ENCODE measurements around the gene HOXA13.
A peak's percentile ranks its signal among the peaks of the same experiment; 100 is the strongest.

HOXA13 gene

DNA sequence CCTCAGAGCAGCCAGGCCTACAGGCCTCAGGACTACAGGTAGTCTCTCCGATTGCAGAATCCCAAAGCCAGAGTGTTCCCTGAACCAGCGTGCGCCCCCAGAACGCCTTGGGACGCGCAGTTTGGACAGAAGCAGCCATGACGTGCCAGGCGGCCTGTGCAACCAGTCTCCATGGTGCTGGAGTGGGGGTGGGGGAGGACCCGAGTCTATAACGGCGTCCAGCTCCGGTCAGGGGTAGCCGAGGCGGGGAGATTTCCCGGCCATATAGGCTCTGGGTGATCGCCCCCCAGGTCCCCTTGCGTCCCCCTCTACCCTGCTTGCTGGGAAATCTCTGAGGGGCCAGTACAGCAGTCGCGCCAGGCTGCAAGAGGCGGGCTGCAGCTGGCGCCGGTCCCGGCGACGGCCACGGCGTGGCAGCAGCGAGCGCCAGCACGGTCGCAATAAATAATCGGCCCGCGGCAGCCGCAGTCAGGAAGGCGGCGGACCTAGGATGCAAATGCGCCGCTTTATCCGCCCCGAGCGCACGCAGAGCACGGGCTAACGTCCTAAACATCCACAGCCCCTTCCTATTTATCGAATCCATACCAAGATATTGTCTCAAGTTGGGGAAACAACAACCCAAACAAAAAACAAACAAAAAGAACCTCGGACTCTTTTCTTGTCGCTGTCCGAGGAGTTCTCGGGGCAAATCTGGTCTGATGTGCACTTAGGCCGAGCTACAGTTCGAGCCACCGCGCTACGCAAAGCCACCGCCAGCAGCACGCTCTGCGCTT, 49.1 kb downstream of the HOXA13 start:
- peak overlapping the region; percentile 84 for H3K4me3 ChIP-seq (ENCODE audit: low read length)
- TF ChIP-seq CTCF (conservative IDR thresholded peaks at IDR 0.05; ENCODE audit: low read length): peak; percentile 60
- peak; percentile 80 for DNase-seq (ENCODE audit: low read depth)

DNA sequence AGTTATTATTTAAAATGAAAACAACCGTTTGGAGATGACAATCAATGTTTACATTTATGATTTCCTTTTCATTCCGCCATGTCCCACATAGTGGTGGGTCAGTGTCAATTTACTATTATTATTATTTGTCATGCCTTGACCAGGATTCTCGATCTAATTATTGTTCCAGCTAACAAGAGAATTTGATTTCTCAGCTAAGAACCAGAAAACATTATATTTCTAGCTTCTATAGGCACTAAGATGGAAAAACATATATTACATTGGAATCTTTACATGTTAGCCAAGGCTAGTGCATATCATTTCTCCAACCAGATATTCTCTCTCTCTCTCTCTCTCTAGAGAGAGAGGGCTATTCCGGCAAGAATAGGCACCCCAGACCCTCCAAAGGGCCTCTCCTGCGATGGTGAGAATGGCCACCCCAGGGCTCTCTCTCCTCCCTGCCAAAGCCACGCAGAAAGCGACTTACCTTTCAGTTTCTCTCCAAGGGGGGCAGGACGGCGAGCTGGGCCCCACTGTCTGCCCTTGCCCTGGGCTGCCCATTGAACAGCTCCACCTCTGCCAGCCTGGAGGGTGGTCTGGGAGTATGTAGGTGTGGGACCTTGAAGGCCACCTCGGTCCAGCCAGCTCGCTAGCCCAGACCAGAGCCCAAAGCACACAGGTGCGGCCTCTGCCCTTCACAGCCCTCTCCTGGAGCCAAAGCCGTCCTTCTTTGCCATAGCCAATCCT, 49.9 kb downstream of the HOXA13 start:
- no peak for DNase-seq (ENCODE audit: low read depth)
- no peak for TF ChIP-seq CTCF (conservative IDR thresholded peaks at IDR 0.05; ENCODE audit: low read length)
- peak overlapping the region; percentile 84 for H3K4me3 ChIP-seq (ENCODE audit: low read length)

DNA sequence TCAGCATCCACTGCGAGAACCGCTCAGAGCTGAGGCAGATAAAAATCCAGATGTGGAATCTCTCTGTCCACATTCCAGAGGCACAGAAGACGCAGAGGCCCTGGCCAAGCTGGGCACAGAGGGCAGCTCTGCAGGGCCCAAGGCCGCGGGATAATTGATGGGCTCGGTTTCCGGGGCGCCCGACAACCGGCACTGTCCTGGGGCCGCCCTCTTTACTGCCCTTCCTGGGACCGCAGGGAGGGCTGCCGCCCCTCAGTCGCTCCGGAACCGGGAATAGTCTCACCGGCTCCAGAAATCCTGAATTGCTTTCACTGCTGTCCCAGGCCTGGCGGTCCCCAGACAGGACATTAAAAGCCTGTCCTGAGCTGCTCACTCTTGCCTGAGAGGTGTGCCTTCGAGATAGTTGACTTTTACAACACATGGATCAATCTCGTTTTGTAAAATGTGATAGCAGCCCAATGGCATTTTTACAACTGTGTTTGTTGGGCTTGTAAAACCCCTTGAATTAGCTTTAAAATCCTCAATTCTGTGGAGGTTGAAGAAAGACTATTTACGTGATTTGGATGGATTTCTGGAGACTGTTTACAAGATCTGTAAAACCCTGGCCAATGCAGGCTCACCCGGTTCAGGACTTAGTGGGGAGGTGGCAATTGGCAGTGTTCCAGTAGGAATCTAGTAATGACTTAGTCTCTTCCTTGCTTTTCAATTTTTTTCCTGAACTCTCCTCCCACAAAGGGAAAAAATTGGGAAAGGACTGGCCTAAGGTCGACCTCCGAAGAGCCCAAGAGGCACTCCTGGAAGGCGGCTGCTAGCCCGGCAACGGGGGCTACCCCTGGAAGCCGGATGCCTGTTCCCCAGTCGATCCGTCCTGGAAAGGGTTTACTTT, 50.9 kb downstream of the HOXA13 start:
- peak overlapping the region; percentile 84 for H3K4me3 ChIP-seq (ENCODE audit: low read length)
- no peak for TF ChIP-seq CTCF (conservative IDR thresholded peaks at IDR 0.05; ENCODE audit: low read length)
- DNase-seq (ENCODE audit: low read depth): peak; percentile 37

DNA sequence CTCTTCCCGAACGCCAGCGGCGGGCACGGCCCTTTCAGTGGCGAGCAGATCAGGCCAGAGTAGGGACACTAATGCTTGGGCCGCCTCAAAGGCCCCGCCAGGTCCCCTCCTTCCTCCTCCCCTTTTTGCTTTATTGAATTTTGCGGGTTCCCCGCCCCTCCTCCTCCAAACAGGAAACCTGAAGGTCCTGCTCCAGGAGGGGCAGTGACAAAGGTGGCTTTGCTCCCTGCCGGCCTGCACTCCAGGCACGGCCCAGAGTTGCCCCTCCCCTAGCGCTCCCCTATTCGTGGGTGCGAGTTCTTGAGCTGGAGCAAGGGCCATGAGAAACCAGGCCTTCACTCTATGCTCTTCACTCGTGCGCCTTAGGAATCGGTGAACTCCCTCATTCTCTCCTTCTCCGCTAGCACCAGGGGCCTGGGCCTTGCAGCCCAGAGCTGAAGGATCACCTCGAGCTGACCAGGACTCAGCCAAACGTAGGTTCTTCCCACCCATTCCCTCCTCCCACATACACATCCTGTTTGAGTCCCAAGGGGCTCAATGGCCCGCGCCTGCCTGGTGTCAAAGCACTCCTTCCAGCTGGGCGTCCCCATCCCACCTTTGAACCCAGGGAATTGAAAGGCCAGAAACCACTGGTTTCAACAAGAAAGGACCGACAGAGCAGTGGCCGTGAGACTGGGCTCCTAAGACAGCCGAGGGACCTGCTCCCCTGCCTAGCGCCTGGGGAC, 51.7 kb downstream of the HOXA13 start:
- TF ChIP-seq CTCF (conservative IDR thresholded peaks at IDR 0.05; ENCODE audit: low read length): no peak

GRCh38 chr7:27147199-27148030, 52.5 kb downstream of the HOXA13 start, which contains the start of gene HOXA6:
Gene HOXA6 (minus strand): TSS chr7:27147774. CDS start chr7:27147749, 25 bp downstream.
- H3K4me3 ChIP-seq (ENCODE audit: low read length): peak within 1 kb of the TSS; percentile 84
- peak; percentile 42 for DNase-seq (ENCODE audit: low read depth)
- no peak for TF ChIP-seq CTCF (conservative IDR thresholded peaks at IDR 0.05; ENCODE audit: low read length)

More for the DNA sequence above, 51.7 kb downstream of the HOXA13 start:
- DNase-seq (ENCODE audit: low read depth): peak; percentile 22
- peak overlapping the region; percentile 84 for H3K4me3 ChIP-seq (ENCODE audit: low read length)
